Kidney (tissue), 14 donors: ENCODE measurements around the gene P3H2. TPM values are rescaled to one million over a fixed set of nuclear protein-coding genes. Genes with fewer than 3 reads are reported as not detected.

Source experiments
- DNase-seq, 5 donors: peaks; one replicate each; pipeline ENCODE4 v3.0.0-alpha.2; 2013 to 2020
- FAIRE-seq: peaks from 2 replicates; lab custom pipeline; 2012; peaks lifted over from hg19 to GRCh38; lab: Jason Lieb, UNC
- H3K27ac ChIP-seq, 2 donors: one replicate each; pipeline ENCODE4 v1.7.0; 2013; ENCODE audit warnings: low read depth in 2 of 2, low read length in 2 of 2, inconsistent platforms in 1 of 2
- H3K27me3 ChIP-seq: one replicate; pipeline ENCODE4 v1.7.1; 2013; ENCODE audit warnings: low read length, inconsistent platforms; ENCODE audit not compliant: control insufficient read depth, insufficient read depth
- H3K36me3 ChIP-seq, 3 donors: one replicate each; pipeline versions ENCODE4 v1.7.0 to v1.7.1; 2013; ENCODE audit warnings: low read length in 3 of 3, control low read depth in 1 of 3, inconsistent platforms in 1 of 3; ENCODE audit not compliant: insufficient read depth in 3 of 3, control insufficient read depth in 2 of 3
- H3K4me1 ChIP-seq, 3 donors: one replicate each; pipeline versions ENCODE4 v1.7.0 to v1.7.1; 2013; ENCODE audit warnings: low read length in 3 of 3, inconsistent platforms in 1 of 3, low read depth in 1 of 3; ENCODE audit not compliant: control insufficient read depth in 2 of 3, insufficient read depth in 2 of 3
- H3K4me3 ChIP-seq, 3 donors: one replicate each; pipeline versions ENCODE4 v1.7.0 to v1.8.1; 2013; ENCODE audit warnings: low read length in 3 of 3, control low read depth in 1 of 3, inconsistent platforms in 1 of 3
- H3K9ac ChIP-seq, 3 donors: one replicate each; pipeline versions ENCODE4 v1.7.0 to v1.7.1; 2013; ENCODE audit warnings: low read length in 3 of 3, control low read depth in 1 of 3, inconsistent platforms in 1 of 3
- H3K9me3 ChIP-seq, 3 donors: one replicate each; pipeline versions ENCODE4 v1.7.0 to v1.7.1; 2013; ENCODE audit warnings: low read length in 3 of 3, control low read depth in 1 of 3, inconsistent platforms in 1 of 3; ENCODE audit not compliant: control insufficient read depth in 2 of 3, insufficient read depth in 1 of 3
- intact Hi-C: fragments of 100-400 bp; cut with DNase I; formaldehyde crosslinking; loops from one replicate; pipeline ENCODE4 v1.11.1; 2022
- polyA plus RNA-seq: library from polyadenylated mRNA; stranded (reverse); fragments of 350-450 nt; fragmentation: Illumina TruSeq; extraction: RNeasy Lipid Tissue Mini Kit (QIAGEN cat#74804); gene quantifications from one replicate; pipeline ENCODE4 v1.2.3, GENCODE V29; 2014; ENCODE audit warnings: low read depth, low replicate concordance; ENCODE audit not compliant: insufficient read depth
- total RNA-seq: library from RNA; stranded (reverse); fragmentation: NEBNext Ultra II Directional; extraction: Animal tissue kit (Norgen Biotek cat#: 25700); gene quantifications from one replicate; pipeline ENCODE4 v1.2.1, GENCODE V29; 2021
- TF ChIP-seq, protein P1 (sequence below): IDR thresholded peaks from 3 replicates; pipeline ENCODE4 v1.5.1; 2012; ENCODE audit warnings: mild to moderate bottlenecking, moderate library complexity, borderline replicate concordance; ENCODE audit not compliant: insufficient read depth; ENCODE audit errors: extremely low read depth
- donor health status: control.
- donor health status: control.
- donor health status: control.
- donor health status: control.
- donor health status: control.
- donor health status: DM: yes; HTN: yes; CAD: no.
- donor health status: Normal renal cell carcinoma (clear cell type).

Gene P3H2
- total and polyA plus RNA-seq, 2 donors from 2014 or later: 57.2 to 103 TPM

GRCh38 chr3:190013943-190014924 lies 106.5 kb downstream of the P3H2 start:
- FAIRE-seq: no peak
- no peaks in the 10 kb centered on the region for H3K36me3 ChIP-seq
- no peaks in the 10 kb centered on the region for H3K4me1 ChIP-seq
- no peak for DNase-seq
- H3K9ac ChIP-seq: peak overlapping the region in 1 of 3 donors; percentile 12
- H3K9me3 ChIP-seq: no peaks in the 10 kb centered on the region
- H3K27ac ChIP-seq: no peak overlapping the region
- intact Hi-C loops: no loop called here
- TF ChIP-seq, protein P1, sequence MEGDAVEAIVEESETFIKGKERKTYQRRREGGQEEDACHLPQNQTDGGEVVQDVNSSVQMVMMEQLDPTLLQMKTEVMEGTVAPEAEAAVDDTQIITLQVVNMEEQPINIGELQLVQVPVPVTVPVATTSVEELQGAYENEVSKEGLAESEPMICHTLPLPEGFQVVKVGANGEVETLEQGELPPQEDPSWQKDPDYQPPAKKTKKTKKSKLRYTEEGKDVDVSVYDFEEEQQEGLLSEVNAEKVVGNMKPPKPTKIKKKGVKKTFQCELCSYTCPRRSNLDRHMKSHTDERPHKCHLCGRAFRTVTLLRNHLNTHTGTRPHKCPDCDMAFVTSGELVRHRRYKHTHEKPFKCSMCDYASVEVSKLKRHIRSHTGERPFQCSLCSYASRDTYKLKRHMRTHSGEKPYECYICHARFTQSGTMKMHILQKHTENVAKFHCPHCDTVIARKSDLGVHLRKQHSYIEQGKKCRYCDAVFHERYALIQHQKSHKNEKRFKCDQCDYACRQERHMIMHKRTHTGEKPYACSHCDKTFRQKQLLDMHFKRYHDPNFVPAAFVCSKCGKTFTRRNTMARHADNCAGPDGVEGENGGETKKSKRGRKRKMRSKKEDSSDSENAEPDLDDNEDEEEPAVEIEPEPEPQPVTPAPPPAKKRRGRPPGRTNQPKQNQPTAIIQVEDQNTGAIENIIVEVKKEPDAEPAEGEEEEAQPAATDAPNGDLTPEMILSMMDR: no peak
- no peaks in the 10 kb centered on the region for H3K27me3 ChIP-seq
- no peak overlapping the region for H3K4me3 ChIP-seq

GRCh38 chr3:190012784-190013183 lies 107.9 kb downstream of the P3H2 start:
- no peak for DNase-seq
- peak overlapping the region; percentile 53 to 85 for H3K27ac ChIP-seq
- peak overlapping the region in 1 of 3 donors; percentile 17 for H3K9ac ChIP-seq
- intact Hi-C loops: no loop called here
- TF ChIP-seq, protein P1: no peak
- no peaks in the 10 kb centered on the region for H3K27me3 ChIP-seq
- H3K36me3 ChIP-seq: no peaks in the 10 kb centered on the region
- no peaks in the 10 kb centered on the region for H3K4me1 ChIP-seq
- FAIRE-seq: no peak
- peak overlapping the region in 2 of 3 donors; percentile 4 to 53 for H3K4me3 ChIP-seq
- H3K9me3 ChIP-seq: no peaks in the 10 kb centered on the region

DNA sequence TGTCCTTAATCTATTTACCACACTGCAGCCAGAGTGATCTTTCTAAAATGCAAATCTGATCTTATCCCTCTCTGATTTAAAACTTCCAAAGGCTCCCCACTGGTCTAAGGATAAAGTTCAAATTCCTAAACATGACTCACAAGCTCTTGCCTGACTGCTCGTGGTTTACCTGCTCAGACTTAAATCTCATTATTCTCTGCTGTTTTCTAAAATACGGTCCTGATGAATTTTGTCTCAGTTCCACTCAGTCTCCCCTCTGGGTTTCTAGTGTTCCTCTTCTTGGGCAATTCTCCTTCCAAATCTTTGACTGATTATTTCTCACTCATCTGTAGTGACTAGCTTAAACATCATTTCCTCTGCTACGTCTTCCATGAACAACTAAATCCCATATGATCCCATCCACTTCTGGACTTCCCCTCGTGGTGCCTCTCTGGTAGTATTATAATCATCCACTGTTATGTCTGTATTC lies 108.3 kb downstream of the P3H2 start:
- H3K27ac ChIP-seq: peak overlapping the region; percentile 53 to 85
- FAIRE-seq: no peak
- intact Hi-C loops: no loop called here

More for the DNA sequence above, 108.3 kb downstream of the P3H2 start:
- no peaks in the 10 kb centered on the region for H3K27me3 ChIP-seq
- H3K4me1 ChIP-seq: no peaks in the 10 kb centered on the region
- H3K9ac ChIP-seq: peak overlapping the region in 1 of 3 donors; percentile 17
- no peaks in the 10 kb centered on the region for H3K36me3 ChIP-seq
- TF ChIP-seq, protein P1: no peak
- no peaks in the 10 kb centered on the region for H3K9me3 ChIP-seq
- peak in 2 of 5 donors; percentile 61 to 65 for DNase-seq
- H3K4me3 ChIP-seq: peak overlapping the region in 2 of 3 donors; percentile 4 to 53
